Measurements from ENCODE around the gene CABLES1.
"Not testable (repeated sequence)": the region's sequence is repeated elsewhere in the genome, so short reads cannot be mapped to it uniquely, and the experiment has no call there.

The CABLES1 gene

DNA sequence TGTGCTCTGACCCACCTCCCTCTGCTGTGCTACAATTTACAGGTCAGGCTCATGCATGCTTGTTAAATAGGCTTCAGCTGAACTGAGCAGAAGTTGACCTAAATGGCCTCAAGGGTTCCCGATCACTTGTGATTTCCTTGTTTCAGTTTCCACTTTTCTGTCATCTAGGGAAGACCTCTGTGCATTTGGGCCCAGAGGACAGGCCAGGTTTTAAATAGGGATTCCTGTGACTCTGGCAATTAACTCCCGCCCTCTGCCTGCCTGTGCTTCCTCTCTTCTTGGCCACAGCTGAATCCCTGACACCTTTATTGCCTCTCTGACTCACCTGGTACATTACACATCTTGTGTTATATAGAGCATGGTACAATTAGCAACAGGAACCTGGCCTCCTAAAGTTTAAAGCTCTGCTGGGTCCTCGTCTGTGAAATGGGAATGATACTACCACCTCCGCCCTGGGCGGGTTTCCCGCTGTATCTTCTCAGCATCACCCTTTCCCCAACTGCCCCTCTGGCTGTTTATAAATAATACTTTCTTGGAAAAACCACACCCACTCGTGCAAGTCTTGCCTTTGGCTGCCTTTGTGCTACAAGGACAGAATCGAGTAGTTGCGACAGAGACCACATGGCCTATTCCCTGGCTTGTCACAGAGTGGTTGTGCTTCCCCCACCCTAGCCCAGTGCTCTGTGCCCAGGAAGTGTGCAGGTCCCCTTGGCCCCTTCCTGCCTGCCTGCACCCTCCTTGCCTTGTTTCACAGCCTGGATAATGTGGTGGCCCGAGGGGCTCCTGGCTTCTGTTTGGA is 7.9 kb downstream of the CABLES1 start:
- DNase-seq: peak; percentile 29

DNA sequence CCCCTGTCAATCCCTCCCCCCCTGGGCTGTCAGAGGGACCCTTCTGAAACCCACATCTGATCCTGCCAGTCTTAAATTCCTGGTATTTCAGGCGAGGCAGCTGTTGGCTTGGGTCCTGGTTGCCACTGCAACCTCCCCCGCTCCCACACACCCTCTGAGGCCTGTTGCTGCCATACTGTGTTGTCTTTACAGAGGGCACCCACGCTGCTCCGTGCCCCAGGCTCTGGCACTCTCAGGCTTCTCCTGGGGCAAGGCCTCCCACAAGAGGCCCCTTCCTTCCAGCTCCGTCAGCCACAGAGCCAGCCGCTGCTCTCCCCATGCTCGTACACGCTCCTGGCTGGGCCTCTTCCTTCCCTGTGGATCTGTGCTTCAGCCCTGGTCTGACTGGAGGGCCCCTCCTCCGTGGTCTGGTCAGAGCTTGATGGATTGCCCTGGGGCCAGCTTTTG is 8.6 kb downstream of the CABLES1 start:
- DNase-seq: no peak

DNA sequence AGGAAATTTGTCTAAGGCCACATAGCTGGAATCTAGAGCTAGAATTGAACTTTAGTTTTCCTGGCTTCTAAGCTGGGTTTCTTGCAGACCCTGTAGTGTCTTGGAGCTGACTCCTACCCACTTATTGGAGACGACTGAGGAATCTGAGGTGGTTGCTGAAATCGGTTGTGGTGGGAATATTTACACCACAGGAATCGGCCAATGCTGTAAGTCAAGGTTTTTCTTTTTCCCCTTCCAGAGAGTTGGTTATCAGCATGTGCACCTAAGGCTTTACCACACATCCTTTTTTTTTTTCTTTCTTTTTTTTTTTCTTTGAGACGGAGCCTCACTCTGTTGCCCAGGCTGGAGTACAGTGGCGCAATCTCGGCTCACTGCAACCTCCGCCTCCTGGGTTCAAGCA is 9.4 kb downstream of the CABLES1 start:
- DNase-seq: no peak

DNA sequence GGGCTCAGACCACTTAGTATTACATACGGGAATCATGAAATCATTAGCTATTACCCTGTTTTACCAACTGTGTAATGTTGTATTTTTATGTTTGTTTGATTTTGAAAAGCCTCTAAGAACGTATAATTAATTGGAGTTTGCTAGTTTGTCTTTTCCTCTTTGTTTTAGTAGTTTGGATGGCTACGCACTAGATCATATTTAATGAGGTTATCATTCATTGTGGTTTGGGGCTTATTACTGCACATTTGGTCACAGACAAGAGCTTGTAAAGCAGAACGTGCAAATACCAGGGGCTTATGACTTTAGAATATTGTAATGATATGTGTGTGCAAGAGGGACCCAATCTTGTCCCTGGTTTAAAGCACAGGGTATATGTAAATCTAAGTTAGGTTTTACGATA is 10.3 kb downstream of the CABLES1 start:
- no peak for DNase-seq

DNA sequence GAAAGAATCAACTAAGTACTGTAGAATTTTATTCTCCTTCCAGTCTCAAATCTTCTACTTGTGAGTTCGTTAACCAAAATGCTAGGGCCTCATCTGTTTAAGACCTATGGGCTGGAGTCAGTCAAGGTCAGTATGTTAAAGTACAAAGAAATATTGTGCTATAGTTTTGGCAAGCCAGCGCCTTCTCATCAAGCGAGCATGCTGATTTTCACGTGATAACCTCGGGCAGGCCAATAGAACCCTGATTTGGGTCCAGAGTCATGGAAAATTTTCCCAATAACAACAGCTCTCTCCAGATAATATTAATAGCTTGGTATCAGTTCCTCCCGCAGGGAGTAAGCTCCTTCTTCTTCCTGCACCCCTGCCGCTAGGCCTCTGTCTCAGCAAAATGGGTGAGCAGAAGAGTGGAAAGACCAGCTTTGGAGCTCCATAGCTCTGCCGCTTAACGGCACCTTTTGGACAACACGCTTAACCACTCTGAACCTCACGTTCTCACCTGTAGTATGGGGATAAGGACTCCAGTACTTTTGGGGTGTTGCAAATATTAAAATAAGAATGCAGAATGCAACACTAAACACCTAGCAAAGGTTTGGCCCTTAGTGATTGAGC is 11.7 kb downstream of the CABLES1 start:
- DNase-seq: no peak

DNA sequence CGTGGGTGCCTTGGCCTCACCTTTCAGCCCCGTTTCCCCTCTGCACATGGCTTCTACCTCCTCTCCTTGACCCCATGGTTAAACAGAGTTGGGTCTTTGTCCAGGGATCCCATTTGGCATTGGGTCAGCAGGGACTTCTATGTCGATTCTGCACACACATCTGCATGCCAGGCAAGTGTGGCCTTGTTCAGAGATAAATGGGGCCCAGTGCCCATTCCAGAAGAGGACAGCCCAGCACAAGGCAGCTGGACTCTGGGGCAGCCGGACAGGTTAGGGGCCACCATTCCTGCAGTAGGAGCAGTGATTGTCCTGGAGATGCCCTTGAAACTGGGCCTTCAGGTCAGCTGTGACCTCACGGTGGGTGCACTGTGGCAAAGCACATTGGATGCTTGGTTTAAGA is 13.1 kb downstream of the CABLES1 start:
- DNase-seq: no peak

DNA sequence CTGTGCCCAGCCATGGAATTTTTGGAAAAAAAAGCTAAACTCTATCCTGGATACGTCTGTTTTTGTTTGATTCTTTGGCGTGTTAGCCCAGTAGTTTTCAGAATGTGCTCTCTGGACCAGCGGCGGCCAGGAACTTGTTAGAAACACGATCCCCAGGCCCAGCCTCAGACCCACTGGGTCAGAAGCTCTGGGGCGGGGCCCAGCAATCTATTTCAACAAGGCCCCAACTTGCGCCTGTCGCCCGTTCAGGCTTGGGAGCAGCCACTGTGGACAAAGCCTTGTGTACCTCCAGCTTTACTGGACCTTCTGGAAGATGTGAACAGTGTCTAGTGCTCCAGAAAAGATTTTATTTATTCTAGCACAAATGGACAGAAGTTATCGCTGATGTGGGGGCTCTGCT is 14.3 kb downstream of the CABLES1 start:
- DNase-seq: no peak

DNA sequence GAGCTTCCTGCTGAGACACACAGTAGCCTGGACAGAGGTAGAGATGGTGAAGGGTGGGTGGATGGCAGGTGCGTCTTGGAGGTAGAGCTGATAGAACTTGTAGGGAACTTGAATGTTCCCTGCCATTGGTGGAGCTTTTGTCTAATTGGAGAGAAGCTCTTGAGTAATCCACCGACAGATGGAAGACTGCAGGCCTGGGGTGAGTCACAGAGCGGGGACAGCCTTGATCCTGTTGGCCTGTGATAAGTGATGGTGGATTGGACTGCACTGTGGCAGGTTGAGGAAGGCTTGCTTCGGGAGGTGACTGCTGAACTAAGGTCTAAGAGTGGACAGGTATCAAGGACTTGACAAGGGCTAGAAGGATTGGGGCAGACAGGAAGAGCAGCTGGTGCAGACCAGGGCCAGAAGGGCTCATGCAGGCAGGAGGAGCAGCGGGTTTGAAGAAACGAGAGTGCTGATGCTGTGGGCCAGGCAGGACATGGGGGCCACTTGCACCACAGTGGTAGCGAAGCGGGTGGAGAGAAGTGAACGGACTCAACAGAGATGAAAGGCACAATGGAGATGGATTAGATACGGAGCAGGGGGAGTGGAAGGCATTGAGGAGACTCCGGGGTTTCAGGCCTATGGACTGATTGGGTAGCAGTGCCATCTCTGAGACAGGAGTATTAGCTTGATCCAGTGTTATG is 16.3 kb downstream of the CABLES1 start:
- DNase-seq: no peak

DNA sequence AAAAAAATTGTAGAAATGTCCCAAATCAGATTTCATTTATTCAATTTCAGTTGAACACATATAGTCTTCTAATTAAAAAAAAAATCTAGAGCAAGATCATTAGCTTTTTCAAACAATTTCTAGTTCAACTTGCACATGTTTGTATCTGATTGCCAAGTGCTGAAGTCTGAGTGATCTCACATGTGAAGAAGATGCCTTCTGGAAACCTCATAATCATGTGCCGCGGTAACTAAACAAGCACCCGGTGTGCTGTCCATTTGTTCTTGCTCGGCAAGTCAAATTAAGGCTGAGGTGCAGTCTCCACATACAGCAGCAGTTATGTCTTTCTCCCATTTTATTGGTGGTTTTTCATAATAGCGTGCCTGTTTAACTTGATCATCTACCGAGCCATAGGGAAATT is 18.7 kb downstream of the CABLES1 start:
- DNase-seq: no peak

DNA sequence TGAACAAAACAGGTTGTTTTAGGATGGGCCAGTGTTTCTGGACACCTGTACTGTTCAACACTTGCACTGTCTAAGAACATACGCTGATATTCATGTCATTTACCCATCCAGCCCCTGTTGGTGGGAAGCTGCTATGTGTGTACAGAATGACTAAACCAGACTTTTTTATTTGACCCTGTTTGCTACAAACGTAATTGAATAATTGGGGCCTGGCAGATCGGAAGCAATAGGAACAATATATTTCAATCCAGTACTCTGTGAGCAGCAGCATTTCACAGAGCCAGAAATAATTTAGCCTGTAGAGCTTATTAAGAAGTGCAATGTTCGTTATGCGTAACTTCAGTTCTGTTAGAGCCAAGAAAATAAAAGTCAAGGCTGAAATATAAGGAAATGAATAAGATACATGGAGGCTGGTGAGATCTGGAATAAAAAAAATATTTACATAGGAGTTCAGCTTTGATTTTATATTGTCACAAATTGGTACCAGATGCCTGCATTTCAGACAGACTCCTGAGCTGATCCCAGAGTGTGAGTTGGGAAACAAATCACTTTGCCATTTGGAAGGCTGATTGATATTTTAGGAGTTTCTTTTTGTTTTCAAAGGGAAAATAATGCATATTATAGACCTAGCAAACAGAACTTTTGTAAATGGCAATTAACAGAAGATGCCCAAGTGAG is 19.7 kb downstream of the CABLES1 start:
- no peak for DNase-seq

DNA sequence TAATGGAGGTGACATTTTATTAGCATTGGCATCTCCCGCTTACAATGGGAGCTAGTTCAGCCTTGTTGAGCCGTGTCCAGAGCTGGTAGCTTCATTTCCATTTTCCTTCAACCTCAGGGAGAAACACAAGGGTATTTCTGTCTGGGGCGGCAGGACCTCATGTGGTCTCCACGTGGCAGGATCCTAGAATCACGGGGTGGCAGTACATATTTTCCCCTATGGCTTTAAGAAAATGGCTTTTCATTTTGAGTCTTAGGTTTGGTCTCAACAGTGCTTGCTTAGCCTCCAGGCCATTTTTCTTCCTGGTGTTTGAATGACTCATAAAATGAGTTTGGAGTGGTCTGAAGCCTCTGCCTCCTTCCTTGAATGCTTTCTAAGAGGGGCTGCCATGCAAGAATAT is 20.3 kb downstream of the CABLES1 start:
- no peak for DNase-seq

DNA sequence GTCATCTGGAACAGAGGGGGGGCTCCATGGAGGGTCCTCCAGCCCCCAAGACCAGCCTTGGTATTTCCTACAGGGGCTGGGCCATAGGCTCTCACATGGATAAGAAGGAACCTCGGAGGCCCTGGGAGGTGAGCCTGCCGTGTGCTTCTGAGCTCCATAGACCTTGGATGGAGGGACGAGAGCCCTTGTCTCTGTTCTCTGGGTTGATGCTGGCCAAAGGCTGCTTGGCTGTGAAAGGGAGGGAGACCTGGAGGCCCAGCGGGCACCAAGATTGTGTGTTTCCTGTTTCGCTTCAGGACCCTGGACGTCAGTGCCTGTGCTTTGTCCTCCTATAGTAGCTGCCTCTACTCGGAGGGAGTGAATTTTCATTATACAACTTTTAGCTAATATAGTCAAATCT is 20.8 kb downstream of the CABLES1 start:
- DNase-seq: no peak

DNA sequence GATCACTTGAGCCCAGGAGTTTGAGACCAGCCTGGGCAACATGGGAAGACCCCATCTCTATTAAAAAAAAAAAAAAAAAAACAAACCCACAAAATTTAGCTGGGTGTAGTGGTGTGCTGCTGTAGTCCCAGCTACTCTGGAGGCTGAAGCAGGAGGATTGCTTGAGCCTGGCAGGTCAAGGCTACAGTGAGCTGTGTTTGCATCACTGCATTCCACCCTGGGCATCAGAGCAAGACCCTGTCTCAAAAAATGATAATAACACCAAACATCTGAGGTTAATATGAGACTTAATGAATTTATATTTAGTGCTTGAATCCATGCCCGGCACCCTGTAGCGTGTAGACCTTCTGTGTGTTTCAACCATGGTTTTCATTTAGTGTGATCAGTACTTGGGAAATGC is 22.8 kb downstream of the CABLES1 start:
- DNase-seq: no peak

DNA sequence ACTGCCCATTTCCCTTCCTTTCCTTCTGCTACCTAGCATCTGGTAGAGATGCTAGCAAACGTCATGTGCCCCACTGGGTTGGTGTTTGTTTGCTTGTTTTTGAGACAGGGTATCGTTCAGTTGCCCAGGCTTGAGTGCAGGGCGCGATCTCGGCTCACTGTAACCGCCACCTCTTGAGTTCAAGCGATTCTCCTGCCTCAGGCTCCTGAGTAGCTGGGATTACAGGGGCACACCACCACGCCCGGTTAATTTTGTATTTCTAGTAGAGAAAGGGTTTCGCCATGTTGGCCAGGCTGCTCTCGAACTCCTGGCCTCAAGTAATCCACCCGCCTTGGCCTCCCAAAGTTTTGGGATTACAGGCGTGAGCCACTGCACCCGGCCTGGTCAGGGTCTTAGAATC is 23.6 kb downstream of the CABLES1 start:
- DNase-seq: not testable (repeated sequence)

DNA sequence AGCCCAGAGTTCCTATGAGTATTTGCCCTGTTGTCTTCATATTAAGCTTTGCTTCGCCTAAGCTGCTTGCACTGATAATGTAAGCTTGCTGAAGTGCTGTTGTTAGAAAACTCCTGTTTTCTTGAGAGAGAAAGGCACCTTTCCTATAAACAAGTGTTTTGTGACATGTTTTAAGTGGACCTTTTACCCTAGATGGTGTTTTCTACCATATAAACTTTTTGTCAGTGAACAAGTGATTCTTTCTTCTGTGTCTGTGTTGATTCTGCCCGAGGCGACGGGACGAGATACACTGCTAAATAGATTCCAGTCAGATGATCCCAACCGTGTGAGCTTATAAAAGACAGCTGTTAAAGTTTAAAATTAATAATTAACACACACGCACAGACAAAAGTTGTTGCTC is 24.1 kb downstream of the CABLES1 start:
- no peak for DNase-seq

DNA sequence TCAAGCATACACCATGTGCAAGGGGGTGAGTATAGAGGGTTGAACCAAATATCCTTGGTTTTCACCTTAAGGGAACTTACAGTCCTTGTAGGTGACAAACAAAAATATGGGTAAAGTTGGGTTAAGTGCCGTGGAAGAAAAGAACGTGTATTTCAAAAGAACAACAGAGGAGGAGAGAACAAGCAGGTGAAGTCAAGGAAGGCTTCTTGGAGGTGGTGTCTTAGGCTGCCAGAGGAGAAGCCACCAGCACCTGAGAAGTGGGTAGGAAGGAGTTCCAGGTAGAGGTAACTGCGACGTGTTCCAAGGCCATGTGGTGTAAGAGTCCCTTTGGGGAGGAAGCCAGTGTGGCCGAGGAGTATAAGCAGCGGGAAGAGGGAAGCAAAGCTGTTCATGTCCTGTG is 27.2 kb downstream of the CABLES1 start:
- DNase-seq: no peak

DNA sequence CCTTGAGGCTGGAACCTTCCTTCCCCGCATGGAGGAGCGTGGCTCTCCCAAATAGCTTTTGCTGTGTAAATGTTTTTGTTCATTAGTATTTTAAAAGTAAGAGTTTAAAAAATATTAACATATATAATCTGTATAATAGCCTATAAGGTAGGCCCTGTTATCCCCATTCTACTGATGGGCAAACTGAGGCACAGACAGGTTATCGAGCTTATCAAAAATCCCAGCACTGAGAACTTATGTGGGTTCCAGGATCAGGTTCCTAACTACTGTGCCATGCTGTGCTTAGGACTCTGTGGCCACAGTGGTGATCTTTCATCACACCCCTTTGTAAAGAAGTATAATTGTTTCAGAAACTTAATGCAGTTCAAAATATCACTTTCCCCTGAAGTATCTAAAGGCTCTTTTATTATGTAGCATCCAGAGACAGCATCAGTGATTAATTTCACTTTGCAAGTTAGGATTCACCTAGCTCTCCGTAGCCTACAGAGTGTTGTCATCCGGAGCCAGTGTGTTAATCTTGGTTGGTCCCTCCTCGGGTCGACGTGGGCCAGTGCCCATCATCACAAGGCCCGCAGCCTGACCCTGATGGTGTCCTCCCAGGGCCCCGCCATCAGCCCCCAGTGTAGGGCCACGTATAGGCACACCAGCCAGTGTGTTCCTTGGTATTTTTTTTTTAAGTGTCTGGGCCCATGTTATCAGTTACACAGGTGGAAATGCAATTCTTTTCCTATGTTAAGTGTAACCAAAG is 28.7 kb downstream of the CABLES1 start:
- DNase-seq: no peak

DNA sequence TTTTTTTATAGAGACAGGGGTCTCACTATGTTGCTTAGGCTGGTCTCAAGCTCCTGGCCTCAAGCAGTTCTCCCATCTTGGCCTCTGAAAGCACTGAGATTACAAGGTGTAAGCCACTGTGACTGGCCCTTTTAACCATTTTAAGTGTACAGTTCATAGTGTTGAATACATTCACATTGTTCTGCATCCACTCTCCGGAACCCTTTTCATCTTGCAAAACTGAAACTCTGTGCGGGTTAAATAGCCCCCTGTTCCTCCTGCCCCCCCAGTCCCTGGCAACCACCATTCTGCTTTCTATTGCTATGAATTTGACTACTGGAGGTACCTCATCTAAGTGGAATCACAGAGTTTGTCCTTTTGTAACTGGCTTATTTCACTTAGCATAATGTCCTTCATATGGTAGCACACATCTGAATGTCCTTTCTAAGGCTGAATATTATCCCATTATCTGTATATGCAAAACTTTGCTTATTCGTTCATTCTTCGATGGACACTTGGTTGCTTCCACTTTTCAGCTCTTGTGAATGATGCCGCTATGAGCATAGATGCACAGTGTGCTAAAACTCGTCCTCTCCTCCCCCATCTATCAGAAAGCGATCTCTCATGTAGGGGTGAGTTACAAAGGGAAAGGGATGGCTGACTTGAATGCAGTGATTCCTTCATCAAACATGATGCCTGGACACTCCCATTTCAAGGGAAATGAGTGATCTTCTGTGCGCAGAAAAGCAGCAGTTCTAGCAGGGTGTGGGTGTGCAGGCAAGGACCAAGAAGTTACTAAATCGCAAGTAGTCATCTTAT is 30.2 kb downstream of the CABLES1 start:
- no peak for DNase-seq

DNA sequence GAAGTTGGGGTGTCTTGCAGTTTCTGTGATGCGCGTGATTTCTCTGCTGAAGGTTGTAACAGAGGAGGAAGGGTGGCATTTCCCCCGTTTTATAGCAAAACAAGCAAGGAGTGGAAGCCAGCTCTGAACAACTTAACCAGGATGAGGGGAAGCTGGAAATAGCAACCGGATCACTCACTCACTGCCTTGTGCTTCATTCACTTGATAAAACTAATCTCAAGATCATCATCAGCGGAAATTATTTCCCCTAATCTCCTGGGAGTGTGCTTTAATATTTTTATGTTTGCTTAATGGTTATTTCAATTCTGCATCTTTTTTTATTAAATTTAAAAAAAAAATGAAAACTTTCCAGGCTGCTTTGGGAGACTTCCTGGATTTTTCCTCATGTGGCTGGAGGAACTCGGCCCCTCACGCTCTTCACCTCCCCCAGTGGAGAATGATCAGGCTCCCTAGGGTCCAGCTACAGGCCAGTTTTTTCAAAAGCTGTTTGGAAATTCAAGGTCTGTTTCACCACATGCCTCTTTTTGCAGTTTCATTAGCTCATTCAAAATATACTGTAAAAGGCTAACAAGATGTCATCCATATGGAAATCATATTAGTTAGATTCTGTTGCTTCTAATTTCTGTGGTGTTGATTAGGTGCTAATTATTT is 31.7 kb downstream of the CABLES1 start:
- DNase-seq: no peak

DNA sequence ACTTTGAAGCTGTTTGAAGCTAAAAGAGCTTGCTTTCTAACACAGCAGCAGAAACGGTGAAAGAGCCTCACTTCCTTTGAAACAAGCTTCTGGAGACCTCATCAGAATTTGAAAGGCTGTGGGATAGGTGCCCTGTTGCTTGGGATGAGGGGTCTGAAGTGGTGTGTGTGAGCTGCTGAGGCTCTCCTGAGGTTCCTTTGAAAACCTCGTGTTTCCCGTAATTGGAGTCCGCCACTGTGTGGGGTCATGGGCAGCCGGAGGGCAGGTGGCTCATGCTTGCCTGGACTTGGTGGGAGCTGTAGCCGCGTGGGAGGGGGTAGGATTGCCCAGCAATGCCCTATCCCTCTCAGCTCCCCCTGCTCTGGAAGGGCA is 34.4 kb downstream of the CABLES1 start:
- DNase-seq: no peak

DNA sequence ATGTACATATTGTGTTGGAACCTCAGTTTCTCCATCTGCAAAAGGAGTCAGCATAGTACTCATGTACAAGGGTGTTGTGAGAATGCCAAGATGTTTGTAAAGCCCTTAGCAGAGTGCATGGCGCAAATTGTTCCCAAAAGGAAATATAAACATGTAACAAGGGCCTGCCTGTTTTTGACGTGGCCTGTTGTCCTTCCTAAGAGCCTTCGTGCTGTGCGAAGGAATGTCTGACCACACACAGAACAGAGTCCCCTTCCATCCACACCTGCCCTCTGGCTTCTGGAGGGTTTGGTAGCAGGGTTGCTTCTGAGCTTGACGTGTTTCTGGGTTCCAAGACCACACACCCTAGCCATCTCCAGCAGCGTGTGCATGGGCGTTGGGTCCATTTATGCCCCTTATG is 34.9 kb downstream of the CABLES1 start:
- no peak for DNase-seq

Measured in NK-92 treated with Interleukin-12 subunit alpha and Interleukin-12 subunit beta, amount 100 ng/mL, for 24 hours (cell line).